ENCODE data around the gene SPON1.

- no peak for TF ChIP-seq EP300 (IDR thresholded peaks at IDR 0.05)
- no peak for TF ChIP-seq POLR2A (IDR thresholded peaks at IDR 0.05)
- no peak for TF ChIP-seq CTCF (IDR thresholded peaks at IDR 0.05)
- no peak for TF ChIP-seq POLR2AphosphoS5 (IDR thresholded peaks at IDR 0.05)
Observed at GRCh38 chr11:14114786-14115185, 152.3 kb downstream of the SPON1 start.
